A549 (cell line): ENCODE results near the gene PHGDH. TPM values are rescaled to one million over a fixed set of nuclear protein-coding genes. Genes with fewer than 3 reads are reported as not detected.

Experiments
- ATAC-seq, 2 experiments: fragments of 200-7000 bp in 1 of 2; fragments of >200 bp in 1 of 2; cut with Nextera tagmentation in 1 of 2; cut with Tn5 transposase in 1 of 2; 3 replicates each; pipeline versions ENCODE4 v1.8.0 to v1.9.1; 2018 to 2020; ENCODE audit warnings: mild to moderate bottlenecking in 1 of 2, moderate library complexity in 1 of 2
- CTCF ChIA-PET: fragments of 300-600 bp; sonication (Branson Sonifier 250); formaldehyde crosslinking; extraction: SDS; loops from one replicate; lab custom pipeline; 2021; ENCODE audit warnings: antibody characterized with exemption, inconsistent platforms; lab: Yijun Ruan, JAX
- POLR2A ChIA-PET: fragments of 350-600 bp; formaldehyde crosslinking; extraction: SDS; loops from one replicate; lab custom pipeline; 2021; ENCODE audit warnings: antibody characterized with exemption, inconsistent platforms; lab: Yijun Ruan, JAX
- DNase-seq, 2 experiments: peaks; one replicate each; pipeline versions ENCODE4 v3.0.0 to v3.0.0-alpha.2; 2011 to 2016; ENCODE audit warnings: low read depth in 1 of 2, low spot score in 1 of 2
- FAIRE-seq: peaks from 2 replicates; lab custom pipeline; 2011; peaks lifted over from hg19 to GRCh38; lab: Jason Lieb, UNC
- H3K27ac ChIP-seq, 2 experiments: fragments of >200 bp; sonication (Bioruptor Twin); formaldehyde crosslinking; 3 replicates each; pipeline ENCODE4 v1.5.1; 2016 to 2017
- H3K4me1 ChIP-seq: fragments of >200 bp; sonication (Bioruptor Twin); formaldehyde crosslinking; 3 replicates; pipeline ENCODE4 v1.6.1; 2016
- H3K4me2 ChIP-seq: fragments of >200 bp; sonication (Bioruptor Twin); formaldehyde crosslinking; 3 replicates; pipeline ENCODE4 v1.6.1; 2016
- H3K4me3 ChIP-seq: fragments of >200 bp; sonication (Bioruptor Twin); formaldehyde crosslinking; 3 replicates; pipeline ENCODE4 v1.5.1; 2016
- H3K9me3 ChIP-seq: fragments of >200 bp; sonication (Bioruptor Twin); formaldehyde crosslinking; 3 replicates; pipeline ENCODE4 v1.6.1; 2016
- BHLHE40 ChIP-seq: IDR thresholded peaks from 2 replicates; pipeline ENCODE4 v1.6.1; 2012; ENCODE audit warnings: low read depth, low read length, inconsistent platforms
- CEBPB ChIP-seq, 2 experiments: fragments of >200 bp in 1 of 2; sonication (Bioruptor Twin) in 1 of 2; formaldehyde crosslinking in 1 of 2; IDR thresholded peaks; 2 replicates each; pipeline ENCODE4 v1.6.1; 2012 to 2016
- CHD2 ChIP-seq: fragments of 150-350 bp; IDR thresholded peaks from 2 replicates; pipeline ENCODE4 v1.6.1; 2014; ENCODE audit warnings: low read length; ENCODE audit not compliant: partially characterized antibody
- ELK1 ChIP-seq: fragments of 150-350 bp; IDR thresholded peaks from 2 replicates; pipeline ENCODE4 v1.6.1; 2014; ENCODE audit warnings: low read depth, mild to moderate bottlenecking, low read length
- FOSB ChIP-seq: fragments of 250-450 bp; sonication (Bioruptor Pico); IDR thresholded peaks from 2 replicates; pipeline ENCODE4 v1.5.0; 2020; ENCODE audit warnings: mild to moderate bottlenecking, moderate library complexity
- FOSL2 ChIP-seq, 2 experiments: fragments of 450-650 bp in 1 of 2; fragments of >200 bp in 1 of 2; sonication (Bioruptor Twin) in 1 of 2; formaldehyde crosslinking; IDR thresholded peaks; 2 replicates each; pipeline versions ENCODE4 v1.5.0 to v1.6.1; 2016 to 2020; ENCODE audit warnings: mild to moderate bottlenecking in 1 of 2, moderate library complexity in 1 of 2
- HDAC2 ChIP-seq: fragments of 200-600 bp; sonication (generic); IDR thresholded peaks from 2 replicates; pipeline ENCODE4 v1.6.1; 2016
- HOXB5 ChIP-seq: fragments of 250-450 bp; sonication (Bioruptor Pico); IDR thresholded peaks from 2 replicates; pipeline ENCODE4 v1.5.0; 2020; ENCODE audit warnings: mild to moderate bottlenecking, moderate library complexity
- MAZ ChIP-seq: fragments of 150-350 bp; IDR thresholded peaks from 2 replicates; pipeline ENCODE4 v1.6.1; 2014; ENCODE audit warnings: antibody characterized with exemption, low read depth, low read length, borderline replicate concordance
- MYC ChIP-seq: IDR thresholded peaks from 2 replicates; pipeline ENCODE4 v1.6.1; 2012; ENCODE audit warnings: mild to moderate bottlenecking, inconsistent platforms, low read length, improper control_type of control experiment, borderline replicate concordance
- NFE2L2 ChIP-seq: fragments of 150-350 bp; conservative IDR thresholded peaks from 2 replicates; pipeline ENCODE4 v1.6.1; 2014; ENCODE audit warnings: low read length
- NR3C1 ChIP-seq: fragments of >200 bp; sonication (Bioruptor Twin); formaldehyde crosslinking; IDR thresholded peaks from 3 replicates; pipeline ENCODE4 v1.6.1; 2017
- PHF8 ChIP-seq: fragments of 200-600 bp; sonication (generic); IDR thresholded peaks from 2 replicates; pipeline ENCODE4 v1.6.1; 2016; ENCODE audit warnings: low read depth, mild to moderate bottlenecking, antibody characterized with exemption, moderate library complexity, borderline replicate concordance
- RCOR1 ChIP-seq: fragments of 150-350 bp; IDR thresholded peaks from 2 replicates; pipeline ENCODE4 v1.6.1; 2014; ENCODE audit warnings: antibody characterized with exemption, low read length, low read depth
- TFCP2L1 ChIP-seq: fragments of 250-450 bp; sonication (Bioruptor Pico); IDR thresholded peaks from 2 replicates; pipeline ENCODE4 v1.5.0; 2021; ENCODE audit warnings: mild to moderate bottlenecking
- TP53 ChIP-seq: fragments of 250-450 bp; sonication (Bioruptor Pico); IDR thresholded peaks from 2 replicates; pipeline ENCODE4 v1.5.0; 2021; ENCODE audit warnings: mild to moderate bottlenecking, moderate library complexity
- WGBS: methylation state at CpG from one replicate; pipeline ENCODE4 v1.1.6; 2017; ENCODE audit errors: missing lambda C conversion rate; 5-methylcytosine and 5-hydroxymethylcytosine counted together
- polyA plus RNA-seq, 4 experiments: library from polyadenylated mRNA; depleted of rRNA in 3 of 4; stranded (reverse); fragments of >200 nt; fragmentation: RNase III in 1 of 4; extraction: RNeasy Plus Mini Kit Qiagen cat#74134 plus additional on column Dnase treatment in 1 of 4; gene quantifications; 2 replicates in 3 of 4; 3 replicates in 1 of 4; pipeline ENCODE4 v1.2.3, GENCODE V29; 2011 to 2017
- TF ChIP-seq, protein P1 (sequence below): fragments of 250-450 bp; sonication (Bioruptor Pico); IDR thresholded peaks from 2 replicates; pipeline ENCODE4 v1.5.0; 2020; ENCODE audit warnings: low read depth, mild to moderate bottlenecking, moderate library complexity
- TF ChIP-seq, protein P2 (sequence below): IDR thresholded peaks from 2 replicates; pipeline ENCODE4 v1.6.1; 2012
- TF ChIP-seq, protein P3 (sequence below): IDR thresholded peaks from 2 replicates; pipeline ENCODE4 v1.6.1; 2012; ENCODE audit warnings: low read depth, borderline replicate concordance

PHGDH gene
- polyA plus RNA-seq, 2 of the 4 experiments (the other 2 are of a cell fraction), result 41.4 to 65.6 TPM

- peak in 1 of 2 experiments; percentile 13 for DNase-seq
- no peak for FAIRE-seq
- Histone ChIP-seq H3K4me2 (peak overlapping the region; percentile 6; the same call in 1 of the 3 replicates), H3K9me3 (no peaks in the 10 kb centered on the region), H3K27ac (no peak overlapping the region), H3K4me1 (peaks cover 8% of the 10 kb centered on the region; the same call in 1 of the 3 replicates), H3K4me3 (no peak overlapping the region)
- TF ChIP-seq, protein P1, sequence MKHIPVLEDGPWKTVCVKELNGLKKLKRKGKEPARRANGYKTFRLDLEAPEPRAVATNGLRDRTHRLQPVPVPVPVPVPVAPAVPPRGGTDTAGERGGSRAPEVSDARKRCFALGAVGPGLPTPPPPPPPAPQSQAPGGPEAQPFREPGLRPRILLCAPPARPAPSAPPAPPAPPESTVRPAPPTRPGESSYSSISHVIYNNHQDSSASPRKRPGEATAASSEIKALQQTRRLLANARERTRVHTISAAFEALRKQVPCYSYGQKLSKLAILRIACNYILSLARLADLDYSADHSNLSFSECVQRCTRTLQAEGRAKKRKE, result no peak
- TF ChIP-seq HDAC2 (no peak), FOSL2 (IDR thresholded peaks at IDR 0.05) (no peak), FOSL2 (CRISPR knock-in tag; IDR thresholded peaks at IDR 0.05) (no peak), BHLHE40 (no peak)
- TF ChIP-seq, protein P2, sequence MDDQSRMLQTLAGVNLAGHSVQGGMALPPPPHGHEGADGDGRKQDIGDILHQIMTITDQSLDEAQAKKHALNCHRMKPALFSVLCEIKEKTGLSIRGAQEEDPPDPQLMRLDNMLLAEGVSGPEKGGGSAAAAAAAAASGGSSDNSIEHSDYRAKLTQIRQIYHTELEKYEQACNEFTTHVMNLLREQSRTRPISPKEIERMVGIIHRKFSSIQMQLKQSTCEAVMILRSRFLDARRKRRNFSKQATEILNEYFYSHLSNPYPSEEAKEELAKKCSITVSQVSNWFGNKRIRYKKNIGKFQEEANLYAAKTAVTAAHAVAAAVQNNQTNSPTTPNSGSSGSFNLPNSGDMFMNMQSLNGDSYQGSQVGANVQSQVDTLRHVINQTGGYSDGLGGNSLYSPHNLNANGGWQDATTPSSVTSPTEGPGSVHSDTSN, result no peak
- CTCF ChIA-PET, result interaction anchor here (1.5 kb wide), 1 partner anchor 23 kb away, joined by 5 read pairs; no protein-coding TSS in a partner anchor
- POLR2A ChIA-PET, result no interaction called here
- ATAC-seq, result peak; percentile 39 to 69; a peak in 3 of 6 replicates
- 5% methylated on average over 4 of the region's 4 CpGs for WGBS
These were observed 54.6 kb downstream of the PHGDH start for GRCh38 chr1:119766374-119766794.

GRCh38 chr1:119767486-119767885, 55.8 kb downstream of the PHGDH start:
- H3K4me3 ChIP-seq, result no peak overlapping the region

GRCh38 chr1:119768778-119769177, 57.0 kb downstream of the PHGDH start, which contains the start of gene HMGCS2:
Gene HMGCS2, minus strand, starts transcription at chr1:119768905. Its CDS starts 61 bp downstream, at chr1:119768844.
- FAIRE-seq (no peak), DNase-seq (no peak), ATAC-seq (no peak)
- ChIA-PET POLR2A (no interaction called here), CTCF (no interaction called here)
- Histone ChIP-seq H3K4me2 (no peak within 1 kb of the TSS), H3K9me3 (no peaks in the 10 kb centered on the region), H3K4me3 (no peak within 1 kb of the TSS), H3K27ac (no peak within 1 kb of the TSS), H3K4me1 (peaks cover 8% of the 10 kb centered on the region; the same call in 1 of the 3 replicates)
- 40% methylated on average over 8 of the region's 8 CpGs for WGBS
- TF ChIP-seq FOSB (CRISPR knock-in tag), result no peak

More at GRCh38 chr1:119767486-119767885, 55.8 kb downstream of the PHGDH start:
- Histone ChIP-seq H3K9me3 (no peaks in the 10 kb centered on the region), H3K4me1 (peaks cover 8% of the 10 kb centered on the region; the same call in 1 of the 3 replicates), H3K4me2 (no peak overlapping the region), H3K27ac (no peak overlapping the region)
- POLR2A ChIA-PET, result no interaction called here
- FAIRE-seq, result no peak
- CTCF ChIA-PET, result interaction anchor here (0.6 kb wide), 1 partner anchor 12 kb away, joined by 3 read pairs; no protein-coding TSS in a partner anchor
- TF ChIP-seq NFE2L2, result no peak
- DNase-seq, result no peak
- 14% methylated on average over 2 of the region's 2 CpGs for WGBS
- no peak for ATAC-seq

DNA sequence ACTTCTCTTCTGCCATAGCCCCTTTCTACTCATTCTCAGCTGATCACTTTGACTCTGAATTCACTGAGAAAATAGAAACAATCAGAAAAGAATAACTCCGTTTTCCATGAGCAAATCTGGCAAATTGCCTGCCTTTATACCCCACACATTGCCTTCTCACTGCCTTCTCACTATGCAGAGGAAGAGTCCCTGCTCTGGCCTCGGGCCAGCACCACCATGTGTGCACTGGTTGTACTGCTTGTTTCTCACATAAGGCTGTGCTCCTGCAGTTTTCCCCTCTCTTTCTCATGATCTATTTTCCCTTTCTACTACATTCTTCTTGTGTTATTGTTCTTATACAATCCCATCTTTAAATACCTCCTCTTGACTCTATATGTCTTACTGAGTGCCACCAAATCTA, 59.3 kb downstream of the PHGDH start:
- no peak for DNase-seq
- H3K4me1 ChIP-seq, result peaks cover 7% of the 10 kb centered on the region; the same call in 1 of the 3 replicates
- ChIA-PET POLR2A (no interaction called here), CTCF (interaction anchor here (1.3 kb wide), 1 partner anchor 159 kb away, joined by 3 read pairs; no protein-coding TSS in a partner anchor)
- no peak overlapping the region for H3K27ac ChIP-seq
- TF ChIP-seq MYC (no peak), TFCP2L1 (CRISPR knock-in tag) (no peak), CEBPB (IDR thresholded peaks at IDR 0.05) (no peak), MAZ (no peak), NR3C1 (no peak), TP53 (CRISPR knock-in tag) (no peak), PHF8 (no peak), RCOR1 (no peak), HDAC2 (no peak), ELK1 (no peak), HOXB5 (CRISPR knock-in tag) (no peak), CHD2 (no peak), FOSL2 (IDR thresholded peaks at IDR 0.05) (no peak), FOSL2 (CRISPR knock-in tag; IDR thresholded peaks at IDR 0.05) (no peak)
- TF ChIP-seq, protein P1, result no peak
- TF ChIP-seq, protein P3, sequence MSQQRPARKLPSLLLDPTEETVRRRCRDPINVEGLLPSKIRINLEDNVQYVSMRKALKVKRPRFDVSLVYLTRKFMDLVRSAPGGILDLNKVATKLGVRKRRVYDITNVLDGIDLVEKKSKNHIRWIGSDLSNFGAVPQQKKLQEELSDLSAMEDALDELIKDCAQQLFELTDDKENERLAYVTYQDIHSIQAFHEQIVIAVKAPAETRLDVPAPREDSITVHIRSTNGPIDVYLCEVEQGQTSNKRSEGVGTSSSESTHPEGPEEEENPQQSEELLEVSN, result no peak
- whole genome bisulfite sequencing, result 27% methylated on average over 2 of the region's 2 CpGs
- no peak overlapping the region for H3K4me3 ChIP-seq
- H3K9me3 ChIP-seq, result no peaks in the 10 kb centered on the region
- no peak for ATAC-seq
- no peak for FAIRE-seq
- no peak overlapping the region for H3K4me2 ChIP-seq
